ENCODE measurements around the gene CPLX3. TPM values are rescaled to one million over a fixed set of nuclear protein-coding genes. Genes with fewer than 3 reads are reported as not detected.

The CPLX3 gene
- total RNA-seq, 1 experiment from 2014 or later = not detected

- in situ Hi-C loops (cut with HindIII; ENCODE audit: low pct_unique_long_range_greater_than_20kb, low sequenced_read_pairs) = no loop called here
- DNase-seq (ENCODE audit: low read depth, low spot score) = peak; percentile 83
Measured at GRCh38 chr15:74835312-74835823, 8.9 kb downstream of the CPLX3 start.

- DNase-seq (ENCODE audit: low read depth, low spot score) = no peak
- in situ Hi-C loops (cut with HindIII; ENCODE audit: low pct_unique_long_range_greater_than_20kb, low sequenced_read_pairs) = no loop called here
Measured at GRCh38 chr15:74836846-74837245, 10.4 kb downstream of the CPLX3 start.

GRCh38 chr15:74837482-74838136 lies 11.2 kb downstream of the CPLX3 start:
- in situ Hi-C loops (cut with HindIII; ENCODE audit: low pct_unique_long_range_greater_than_20kb, low sequenced_read_pairs) = no loop called here
- no peak for DNase-seq (ENCODE audit: low read depth, low spot score)

DNA sequence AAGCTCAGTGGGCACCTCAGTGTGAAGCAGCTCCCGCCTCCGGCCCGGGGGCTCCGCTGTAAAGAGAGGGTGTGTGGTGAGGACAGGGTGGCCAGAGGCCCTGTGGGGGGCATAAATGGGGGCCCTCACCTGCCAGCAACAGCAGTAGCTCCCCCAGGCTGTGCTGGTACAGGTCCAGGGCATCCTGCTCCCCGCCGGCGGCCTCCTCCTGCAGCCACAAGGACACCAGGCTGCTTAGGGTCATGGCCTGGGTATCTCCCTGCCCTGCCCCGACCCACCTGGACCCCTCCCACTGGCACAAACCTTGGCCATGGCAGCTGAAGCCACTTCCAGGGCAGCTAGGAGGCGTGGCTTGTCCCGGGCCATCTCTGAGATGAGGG lies 11.7 kb downstream of the CPLX3 start:
- in situ Hi-C loops (cut with HindIII; ENCODE audit: low pct_unique_long_range_greater_than_20kb, low sequenced_read_pairs) = no loop called here
- no peak for DNase-seq (ENCODE audit: low read depth, low spot score)

GRCh38 chr15:74838746-74839525 lies 12.5 kb downstream of the CPLX3 start:
- no peak for DNase-seq (ENCODE audit: low read depth, low spot score)
- in situ Hi-C loops (cut with HindIII; ENCODE audit: low pct_unique_long_range_greater_than_20kb, low sequenced_read_pairs) = no loop called here

DNA sequence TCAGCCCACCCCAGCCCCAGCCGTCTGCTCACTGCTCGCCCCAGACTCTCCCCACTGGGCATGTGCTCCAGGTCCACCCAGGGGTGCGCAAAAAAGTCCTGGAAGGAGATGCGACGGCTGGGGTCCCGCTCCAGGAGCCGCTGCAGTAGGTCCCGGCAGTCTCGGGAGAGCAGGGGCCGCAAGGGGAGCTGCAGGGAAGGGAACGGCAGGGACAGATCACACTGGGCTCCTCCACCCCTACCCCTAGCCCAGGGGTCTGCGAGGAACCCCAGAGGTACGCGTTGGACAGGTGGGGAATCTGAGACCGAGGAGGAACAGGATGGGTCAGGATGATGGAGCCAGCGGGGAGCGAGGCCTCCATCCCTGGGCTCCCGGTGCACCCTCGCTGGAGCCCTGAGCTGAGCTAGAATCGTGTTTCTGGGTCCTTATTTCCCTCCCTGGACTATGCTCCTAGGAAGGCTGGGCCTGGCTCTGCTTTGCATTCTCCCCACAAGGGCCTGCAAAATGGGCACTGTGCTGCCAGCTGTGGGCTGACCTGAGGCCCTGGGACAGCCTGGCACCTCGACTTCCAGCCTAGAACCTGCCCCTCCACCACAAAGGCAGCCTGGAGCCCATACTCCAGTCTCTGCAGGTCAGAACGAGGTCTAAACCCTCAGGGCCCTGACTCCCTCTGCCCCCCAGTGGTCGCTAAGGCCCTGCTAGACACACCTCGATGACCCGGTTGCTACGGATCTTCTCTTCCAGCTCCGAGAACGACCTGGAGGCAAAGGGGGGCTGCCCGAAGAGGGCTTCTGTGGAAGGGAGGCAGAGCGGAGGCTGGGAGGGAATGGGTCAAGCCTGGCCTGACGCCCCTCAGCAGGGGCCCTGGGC lies 13.3 kb downstream of the CPLX3 start:
- in situ Hi-C loops (cut with HindIII; ENCODE audit: low pct_unique_long_range_greater_than_20kb, low sequenced_read_pairs) = no loop called here
- DNase-seq (ENCODE audit: low read depth, low spot score) = no peak

DNA sequence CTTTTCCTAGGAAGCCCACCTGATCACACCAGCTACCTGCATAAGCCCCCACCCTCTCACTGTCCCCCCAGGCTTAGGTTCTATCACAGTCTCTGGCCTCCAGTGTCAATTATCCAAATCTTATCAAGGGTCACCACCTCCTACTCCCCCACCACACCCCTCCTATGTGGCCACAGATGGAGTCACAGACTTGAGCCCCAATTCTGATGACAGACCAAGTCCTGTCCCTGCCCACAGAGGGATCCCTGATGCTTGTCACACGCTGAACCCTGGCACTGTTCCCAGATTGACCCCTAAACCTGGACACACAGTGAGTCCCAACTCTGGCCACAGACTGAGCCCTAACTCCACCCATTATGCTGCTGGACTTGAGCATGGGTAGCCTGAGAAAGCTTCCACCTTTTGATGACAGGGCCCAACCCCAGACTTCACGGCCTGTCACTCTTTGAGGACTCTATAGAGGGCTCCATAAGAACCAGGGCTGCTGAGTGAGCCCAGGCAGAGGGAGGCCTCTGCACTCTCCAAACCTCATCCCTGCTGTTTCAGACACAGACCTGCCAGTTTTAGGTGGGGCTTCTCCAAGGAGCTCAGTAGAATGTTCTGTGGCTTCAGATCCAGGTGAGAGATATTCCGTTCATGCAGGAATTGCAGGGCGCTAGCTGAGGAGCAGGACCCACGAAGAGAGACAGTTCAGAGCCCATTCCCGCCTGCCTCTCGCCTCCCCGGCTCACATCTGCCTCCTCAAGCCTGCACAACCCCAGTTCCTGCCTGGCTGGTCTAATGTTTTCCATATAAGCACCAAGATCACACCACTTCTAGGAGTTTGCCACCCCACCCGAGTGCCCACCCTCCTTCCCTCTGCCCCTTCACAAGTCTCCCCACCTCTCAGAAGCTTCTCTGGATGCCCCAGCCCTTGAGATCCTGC lies 14.7 kb downstream of the CPLX3 start:
- DNase-seq (ENCODE audit: low read depth, low spot score) = no peak
- in situ Hi-C loops (cut with HindIII; ENCODE audit: low pct_unique_long_range_greater_than_20kb, low sequenced_read_pairs) = no loop called here

DNA sequence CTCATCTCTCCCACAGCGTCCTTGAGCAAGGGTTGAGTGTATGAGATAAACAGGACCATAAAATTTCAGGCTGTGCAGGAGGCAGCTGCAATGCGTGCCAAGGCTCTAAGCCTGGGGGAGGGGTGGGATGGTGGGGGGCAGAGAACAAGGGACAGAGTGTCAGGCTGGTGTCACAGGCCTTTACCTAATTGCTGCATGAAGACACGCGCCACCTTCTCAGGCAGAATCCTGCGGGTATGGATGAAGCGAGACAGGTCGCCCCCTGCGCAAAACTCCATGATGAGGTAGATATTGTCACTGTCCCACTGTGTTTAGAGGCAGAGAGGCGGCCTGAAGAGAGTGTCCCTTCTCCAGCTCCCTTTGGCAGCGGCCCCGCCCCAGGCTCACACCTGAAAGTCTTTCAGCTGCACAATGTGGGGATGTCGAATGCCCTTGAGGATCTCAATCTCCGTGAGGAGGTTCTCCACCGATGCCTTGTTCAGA lies 15.5 kb downstream of the CPLX3 start:
- in situ Hi-C loops (cut with HindIII; ENCODE audit: low pct_unique_long_range_greater_than_20kb, low sequenced_read_pairs) = no loop called here
- no peak for DNase-seq (ENCODE audit: low read depth, low spot score)

GRCh38 chr15:74842581-74843444 lies 16.4 kb downstream of the CPLX3 start, which contains the start of gene ULK3:
Gene ULK3 (minus strand): TSS chr15:74843156. CDS start chr15:74843105, 51 bp downstream.
- in situ Hi-C loops (cut with HindIII; ENCODE audit: low pct_unique_long_range_greater_than_20kb, low sequenced_read_pairs) = no loop called here
- DNase-seq (ENCODE audit: low read depth, low spot score) = peak; percentile 94

DNA sequence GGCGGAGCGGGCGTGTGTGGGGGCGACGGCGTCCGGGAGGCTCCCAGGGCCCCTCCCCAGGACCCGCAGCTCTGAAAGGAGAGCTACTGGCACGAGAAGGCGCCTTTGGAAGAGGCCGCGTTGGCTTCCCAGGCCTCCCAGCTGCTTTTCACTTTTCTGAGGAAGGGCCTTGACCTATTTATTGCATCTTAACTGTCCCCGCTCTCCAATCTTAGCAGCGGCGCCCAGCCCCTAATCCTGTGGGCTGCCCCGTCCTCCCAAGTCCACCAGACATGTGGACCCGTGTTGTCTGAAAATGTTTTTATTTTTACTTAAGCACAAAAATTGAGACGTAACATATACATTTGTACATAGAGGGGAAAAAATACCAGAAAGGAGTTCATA lies 17.0 kb downstream of the CPLX3 start:
- no peak for DNase-seq (ENCODE audit: low read depth, low spot score)
- in situ Hi-C loops (cut with HindIII; ENCODE audit: low pct_unique_long_range_greater_than_20kb, low sequenced_read_pairs) = no loop called here

GRCh38 chr15:74843891-74844299 lies 17.5 kb downstream of the CPLX3 start:
- in situ Hi-C loops (cut with HindIII; ENCODE audit: low pct_unique_long_range_greater_than_20kb, low sequenced_read_pairs) = no loop called here
- no peak for DNase-seq (ENCODE audit: low read depth, low spot score)

DNA sequence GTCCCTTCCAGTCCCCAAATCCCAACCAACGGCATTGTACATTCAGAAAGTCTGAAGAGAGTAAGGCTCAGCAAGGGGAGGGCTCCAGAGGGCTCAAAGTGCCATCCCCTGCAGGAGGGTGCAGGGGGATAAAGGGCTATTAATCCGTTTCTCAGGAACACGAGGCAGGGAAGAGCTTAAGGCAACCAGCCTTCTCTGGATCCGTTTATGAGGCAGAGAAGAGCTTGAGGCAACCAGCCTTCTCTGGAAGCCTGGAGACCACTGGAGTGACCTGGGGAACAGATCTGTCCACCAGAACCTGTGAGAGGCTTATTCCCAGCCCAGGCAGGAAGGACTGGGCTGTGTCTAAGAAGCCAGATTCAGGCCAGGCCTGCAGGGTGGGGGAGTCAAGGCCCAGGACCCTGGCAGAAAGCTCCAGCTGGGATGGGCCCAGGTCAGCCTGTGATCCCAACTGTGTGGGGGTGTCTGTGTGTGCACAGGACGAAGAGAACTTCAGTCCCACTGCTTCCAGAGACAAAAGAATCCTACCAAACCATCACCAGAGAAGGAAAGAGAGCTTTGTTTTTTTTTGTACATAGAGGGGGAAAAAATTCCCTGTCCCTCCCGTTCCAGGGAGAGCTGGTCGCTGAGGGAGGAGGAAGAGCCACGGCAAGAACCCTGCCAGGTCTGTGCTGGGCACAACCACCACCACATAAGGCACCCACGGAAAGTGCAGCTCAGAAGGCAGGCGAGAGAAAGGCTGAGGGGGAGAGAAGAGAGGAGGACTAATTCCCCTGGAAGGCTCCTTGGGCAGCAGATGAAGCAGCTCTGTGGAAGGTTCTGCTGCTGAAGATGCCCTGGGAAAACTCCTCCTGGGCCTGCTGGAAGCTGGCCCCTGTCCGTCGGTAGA lies 18.1 kb downstream of the CPLX3 start:
- DNase-seq (ENCODE audit: low read depth, low spot score) = no peak
- in situ Hi-C loops (cut with HindIII; ENCODE audit: low pct_unique_long_range_greater_than_20kb, low sequenced_read_pairs) = no loop called here

GRCh38 chr15:74845208-74845568 lies 18.8 kb downstream of the CPLX3 start:
- no peak for DNase-seq (ENCODE audit: low read depth, low spot score)
- in situ Hi-C loops (cut with HindIII; ENCODE audit: low pct_unique_long_range_greater_than_20kb, low sequenced_read_pairs) = no loop called here

GRCh38 chr15:74845581-74845980 lies 19.2 kb downstream of the CPLX3 start:
- in situ Hi-C loops (cut with HindIII; ENCODE audit: low pct_unique_long_range_greater_than_20kb, low sequenced_read_pairs) = no loop called here
- no peak for DNase-seq (ENCODE audit: low read depth, low spot score)

DNA sequence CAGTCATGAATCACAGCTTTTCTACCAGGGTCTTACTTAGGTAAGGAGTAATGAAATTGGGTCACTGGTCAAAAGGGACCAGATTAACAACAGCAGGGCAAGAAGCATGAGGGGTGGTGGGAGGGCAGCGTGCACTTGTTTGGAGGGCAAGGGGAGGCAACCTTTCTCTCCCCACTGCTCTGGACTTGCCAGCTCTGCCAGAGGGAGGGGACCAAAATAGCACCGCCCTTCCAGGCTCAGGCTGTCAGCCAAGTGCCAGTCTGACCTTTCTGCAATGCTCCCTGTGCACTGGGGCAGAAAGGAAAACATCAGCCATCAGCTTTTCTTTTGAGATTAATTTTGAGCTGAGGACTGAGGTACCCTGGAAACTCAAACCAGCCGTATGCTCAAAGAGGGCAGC lies 21.0 kb downstream of the CPLX3 start:
- no peak for DNase-seq (ENCODE audit: low read depth, low spot score)
- in situ Hi-C loops (cut with HindIII; ENCODE audit: low pct_unique_long_range_greater_than_20kb, low sequenced_read_pairs) = no loop called here
